Breast epithelium (tissue), 3 donors: ENCODE results near the gene RGS9.

Experiments used
- CTCF ChIP-seq, 3 donors: fragments of 450-650 bp; IDR thresholded peaks; one replicate each; pipeline ENCODE4 v1.5.1; 2016 to 2017; ENCODE audit warnings: antibody characterized with exemption in 3 of 3, mild to moderate bottlenecking in 3 of 3, moderate library complexity in 3 of 3
- POLR2A ChIP-seq: fragments of 450-650 bp; IDR thresholded peaks from one replicate; pipeline ENCODE4 v1.6.1; 2016; ENCODE audit warnings: antibody characterized with exemption, mild to moderate bottlenecking, moderate library complexity

GRCh38 chr17:65176646-65177409 lies 39.7 kb downstream of the RGS9 start:
- no peak for TF ChIP-seq CTCF (IDR thresholded peaks at IDR 0.05)
- no peak for TF ChIP-seq POLR2A
